Kidney (tissue), 14 donors: ENCODE measurements around the gene CTIF. TPM values are rescaled to one million over a fixed set of nuclear protein-coding genes. Genes with fewer than 3 reads are reported as not detected.

Experiments used
- DNase-seq, 5 donors: peaks; one replicate each; pipeline ENCODE4 v3.0.0-alpha.2; 2013 to 2020
- FAIRE-seq: peaks from 2 replicates; lab custom pipeline; 2012; peaks lifted over from hg19 to GRCh38; lab: Jason Lieb, UNC
- H3K27ac ChIP-seq, 2 donors: one replicate each; pipeline ENCODE4 v1.7.0; 2013; ENCODE audit warnings: low read depth in 2 of 2, low read length in 2 of 2, inconsistent platforms in 1 of 2
- H3K27me3 ChIP-seq: one replicate; pipeline ENCODE4 v1.7.1; 2013; ENCODE audit warnings: low read length, inconsistent platforms; ENCODE audit not compliant: control insufficient read depth, insufficient read depth
- H3K36me3 ChIP-seq, 3 donors: one replicate each; pipeline versions ENCODE4 v1.7.0 to v1.7.1; 2013; ENCODE audit warnings: low read length in 3 of 3, control low read depth in 1 of 3, inconsistent platforms in 1 of 3; ENCODE audit not compliant: insufficient read depth in 3 of 3, control insufficient read depth in 2 of 3
- H3K4me1 ChIP-seq, 3 donors: one replicate each; pipeline versions ENCODE4 v1.7.0 to v1.7.1; 2013; ENCODE audit warnings: low read length in 3 of 3, inconsistent platforms in 1 of 3, low read depth in 1 of 3; ENCODE audit not compliant: control insufficient read depth in 2 of 3, insufficient read depth in 2 of 3
- H3K4me3 ChIP-seq, 3 donors: one replicate each; pipeline versions ENCODE4 v1.7.0 to v1.8.1; 2013; ENCODE audit warnings: low read length in 3 of 3, control low read depth in 1 of 3, inconsistent platforms in 1 of 3
- H3K9ac ChIP-seq, 3 donors: one replicate each; pipeline versions ENCODE4 v1.7.0 to v1.7.1; 2013; ENCODE audit warnings: low read length in 3 of 3, control low read depth in 1 of 3, inconsistent platforms in 1 of 3
- H3K9me3 ChIP-seq, 3 donors: one replicate each; pipeline versions ENCODE4 v1.7.0 to v1.7.1; 2013; ENCODE audit warnings: low read length in 3 of 3, control low read depth in 1 of 3, inconsistent platforms in 1 of 3; ENCODE audit not compliant: control insufficient read depth in 2 of 3, insufficient read depth in 1 of 3
- intact Hi-C: fragments of 100-400 bp; cut with DNase I; formaldehyde crosslinking; loops from one replicate; pipeline ENCODE4 v1.11.1; 2022
- polyA plus RNA-seq: library from polyadenylated mRNA; stranded (reverse); fragments of 350-450 nt; fragmentation: Illumina TruSeq; extraction: RNeasy Lipid Tissue Mini Kit (QIAGEN cat#74804); gene quantifications from one replicate; pipeline ENCODE4 v1.2.3, GENCODE V29; 2014; ENCODE audit warnings: low read depth, low replicate concordance; ENCODE audit not compliant: insufficient read depth
- total RNA-seq: library from RNA; stranded (reverse); fragmentation: NEBNext Ultra II Directional; extraction: Animal tissue kit (Norgen Biotek cat#: 25700); gene quantifications from one replicate; pipeline ENCODE4 v1.2.1, GENCODE V29; 2021
- TF ChIP-seq, protein P1 (sequence below): IDR thresholded peaks from 3 replicates; pipeline ENCODE4 v1.5.1; 2012; ENCODE audit warnings: mild to moderate bottlenecking, moderate library complexity, borderline replicate concordance; ENCODE audit not compliant: insufficient read depth; ENCODE audit errors: extremely low read depth
- donor health status: control.
- donor health status: control.
- donor health status: control.
- donor health status: control.
- donor health status: control.
- donor health status: DM: yes; HTN: yes; CAD: no.
- donor health status: Normal renal cell carcinoma (clear cell type).

CTIF gene
- total and polyA plus RNA-seq, 2 donors from 2014 or later = 37.3 to 41.9 TPM

DNA sequence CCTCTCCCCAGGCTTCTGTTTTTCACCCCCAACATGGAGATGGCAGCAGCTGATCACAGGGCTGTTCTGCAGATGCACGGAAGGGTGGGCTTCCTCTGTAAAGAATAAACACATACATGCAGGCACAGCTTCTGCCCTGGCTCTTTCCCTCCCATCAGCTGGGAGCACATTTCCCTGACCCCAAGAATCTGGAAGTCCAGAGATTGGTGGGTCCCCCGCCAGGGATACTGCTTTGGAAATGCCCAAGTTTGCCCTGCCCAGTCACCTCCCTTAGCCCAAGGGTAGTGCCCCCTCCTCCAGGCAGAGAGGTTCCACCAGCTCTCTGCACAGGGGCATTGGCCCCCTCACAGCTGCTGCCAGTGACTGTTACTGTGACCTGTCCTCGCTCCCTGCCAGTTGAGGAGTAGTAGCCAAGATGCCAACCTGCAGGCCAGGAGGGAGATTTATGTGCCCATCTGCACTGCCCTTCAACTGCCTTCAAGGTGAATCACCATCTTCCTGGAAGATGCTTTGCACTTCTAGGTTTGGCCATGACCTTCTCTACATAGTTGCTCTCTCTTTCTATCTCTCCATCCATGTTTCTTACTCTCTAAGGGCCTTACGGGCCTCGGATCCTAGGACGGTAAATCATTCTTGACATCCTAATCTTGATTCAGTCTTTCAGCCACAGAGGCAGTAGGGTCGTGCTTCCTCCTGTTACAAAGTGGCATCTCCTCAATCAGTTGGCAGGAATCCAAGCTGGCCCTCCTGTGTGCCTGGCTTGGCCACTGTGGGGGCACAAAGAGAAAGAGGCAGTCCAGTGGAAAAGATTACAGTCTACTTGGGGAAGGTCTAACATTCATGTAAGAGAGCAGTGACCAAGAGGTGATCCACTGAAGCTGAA is 121.8 kb downstream of the CTIF start:
- TF ChIP-seq, protein P1, sequence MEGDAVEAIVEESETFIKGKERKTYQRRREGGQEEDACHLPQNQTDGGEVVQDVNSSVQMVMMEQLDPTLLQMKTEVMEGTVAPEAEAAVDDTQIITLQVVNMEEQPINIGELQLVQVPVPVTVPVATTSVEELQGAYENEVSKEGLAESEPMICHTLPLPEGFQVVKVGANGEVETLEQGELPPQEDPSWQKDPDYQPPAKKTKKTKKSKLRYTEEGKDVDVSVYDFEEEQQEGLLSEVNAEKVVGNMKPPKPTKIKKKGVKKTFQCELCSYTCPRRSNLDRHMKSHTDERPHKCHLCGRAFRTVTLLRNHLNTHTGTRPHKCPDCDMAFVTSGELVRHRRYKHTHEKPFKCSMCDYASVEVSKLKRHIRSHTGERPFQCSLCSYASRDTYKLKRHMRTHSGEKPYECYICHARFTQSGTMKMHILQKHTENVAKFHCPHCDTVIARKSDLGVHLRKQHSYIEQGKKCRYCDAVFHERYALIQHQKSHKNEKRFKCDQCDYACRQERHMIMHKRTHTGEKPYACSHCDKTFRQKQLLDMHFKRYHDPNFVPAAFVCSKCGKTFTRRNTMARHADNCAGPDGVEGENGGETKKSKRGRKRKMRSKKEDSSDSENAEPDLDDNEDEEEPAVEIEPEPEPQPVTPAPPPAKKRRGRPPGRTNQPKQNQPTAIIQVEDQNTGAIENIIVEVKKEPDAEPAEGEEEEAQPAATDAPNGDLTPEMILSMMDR = no peak
- DNase-seq (peak in 1 of 5 donors; percentile 30), FAIRE-seq (no peak)
- Histone ChIP-seq H3K27ac (no peak overlapping the region), H3K36me3 (no peaks in the 10 kb centered on the region), H3K27me3 (no peaks in the 10 kb centered on the region), H3K4me1 (peaks cover 0 to 7% (median 5%) of the 10 kb centered on the region in 3 donors), H3K9me3 (no peaks in the 10 kb centered on the region), H3K9ac (no peak overlapping the region), H3K4me3 (no peak overlapping the region)
- intact Hi-C loops = loop anchor here (5.0 kb wide), 1 partner anchor 183 kb away; no protein-coding TSS in a partner anchor

DNA sequence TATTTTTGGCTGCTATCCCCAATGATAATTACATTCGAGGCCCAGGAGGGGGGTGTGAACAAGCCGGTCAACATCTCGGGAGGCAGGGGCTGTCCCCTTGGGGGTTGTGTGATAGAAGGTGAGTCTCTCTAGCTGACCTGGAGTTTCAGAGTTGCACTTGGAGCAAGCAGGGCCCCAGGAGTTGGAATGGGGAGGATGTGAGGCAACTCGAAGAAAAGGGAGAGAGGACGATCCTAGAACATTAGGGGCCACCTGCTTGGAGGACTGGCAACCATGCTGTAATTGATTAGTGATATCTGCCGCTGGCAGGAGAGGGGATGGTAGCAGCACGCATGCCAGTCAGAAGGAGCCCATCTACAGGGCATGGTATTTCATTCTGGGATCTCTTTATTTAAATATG is 122.6 kb downstream of the CTIF start:
- intact Hi-C loops = loop anchor here (5.0 kb wide), 1 partner anchor 184 kb away; no protein-coding TSS in a partner anchor
- peaks cover 0 to 7% (median 5%) of the 10 kb centered on the region in 3 donors for H3K4me1 ChIP-seq
- no peak overlapping the region for H3K4me3 ChIP-seq
- TF ChIP-seq, protein P1 = no peak
- no peak overlapping the region for H3K9ac ChIP-seq
- H3K27ac ChIP-seq = no peak overlapping the region
- no peak for DNase-seq
- no peaks in the 10 kb centered on the region for H3K9me3 ChIP-seq
- H3K27me3 ChIP-seq = no peaks in the 10 kb centered on the region
- no peak for FAIRE-seq
- H3K36me3 ChIP-seq = no peaks in the 10 kb centered on the region

DNA sequence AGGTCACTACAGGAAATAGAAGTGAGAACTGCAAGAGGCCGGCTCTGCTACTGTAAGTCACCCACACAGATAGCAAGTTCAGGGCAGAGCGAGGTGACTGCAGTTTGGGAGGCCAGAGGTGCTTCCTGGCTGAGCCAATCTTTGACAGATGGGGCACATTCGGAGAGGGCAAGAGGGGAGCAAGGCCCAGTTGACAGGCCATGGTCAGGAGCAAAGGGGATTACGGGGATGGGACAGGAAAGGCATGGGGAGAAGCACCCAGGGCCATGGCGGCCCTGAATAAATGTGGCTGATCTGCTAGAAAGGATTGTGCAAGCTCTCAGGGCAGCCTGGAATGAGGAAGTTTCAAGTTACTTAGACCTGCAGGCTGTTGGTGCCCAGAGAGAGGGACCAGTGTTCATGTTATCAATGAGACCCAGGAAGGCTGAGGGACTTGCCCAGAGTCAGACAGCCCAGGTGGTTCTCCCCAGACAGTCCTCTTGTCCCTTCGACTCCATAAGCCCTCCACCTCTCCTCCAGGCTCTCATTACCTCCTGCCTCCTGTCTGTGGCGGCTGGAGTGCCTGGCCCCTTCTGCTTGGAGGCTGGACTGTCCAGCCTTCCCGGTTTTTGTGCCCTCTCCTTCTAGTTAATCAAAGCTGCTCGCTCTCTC is 123.3 kb downstream of the CTIF start:
- H3K27ac ChIP-seq = no peak overlapping the region
- peaks cover 0 to 7% (median 5%) of the 10 kb centered on the region in 3 donors for H3K4me1 ChIP-seq
- TF ChIP-seq, protein P1 = no peak
- H3K9ac ChIP-seq = no peak overlapping the region
- H3K27me3 ChIP-seq = no peaks in the 10 kb centered on the region
- no peaks in the 10 kb centered on the region for H3K9me3 ChIP-seq
- intact Hi-C loops = loop anchor here (5.0 kb wide), 1 partner anchor 185 kb away; no protein-coding TSS in a partner anchor
- DNase-seq (peak in 4 of 5 donors; percentile 37 to 61 (median 56)), FAIRE-seq (no peak)
- no peak overlapping the region for H3K4me3 ChIP-seq
- H3K36me3 ChIP-seq = no peaks in the 10 kb centered on the region
